Measurements from ENCODE around the gene PWWP3B. TPM values are rescaled to one million over a fixed set of nuclear protein-coding genes. Genes with fewer than 3 reads are reported as not detected.

Gene PWWP3B
- total RNA-seq, 1 donor = not detected

- Histone ChIP-seq H3K4me2 (ENCODE audit: insufficient read depth, low read length) (no peak overlapping the region), H3K4me1 (ENCODE audit: insufficient read depth, low read length) (no peaks in the 10 kb centered on the region), H3K27me3 (ENCODE audit: insufficient read depth, low read length) (peaks cover 9% of the 10 kb centered on the region), H3K9me3 (ENCODE audit: low read depth, low read length) (no peaks in the 10 kb centered on the region), H2AFZ (ENCODE audit: low read length) (no peak overlapping the region), H3K27ac (ENCODE audit: low read depth, low read length) (no peak overlapping the region), H3K79me2 (ENCODE audit: insufficient read depth, low read length) (no peaks in the 10 kb centered on the region), H3K4me3 (ENCODE audit: insufficient read depth, low read length) (no peak overlapping the region), H4K20me1 (ENCODE audit: insufficient read depth, low read length) (no peaks in the 10 kb centered on the region), H3K36me3 (ENCODE audit: insufficient read depth, low read length) (no peaks in the 10 kb centered on the region)
- DNase-seq (ENCODE audit: insufficient read length, low spot score, missing footprints) = no peak
- no peak for TF ChIP-seq CTCF (IDR thresholded peaks at IDR 0.05; ENCODE audit: extremely low read depth, low read depth, low read length)
These were observed 35.2 kb downstream of the PWWP3B start for GRCh38 chrX:106203315-106203714.

- H3K4me3 ChIP-seq (ENCODE audit: insufficient read depth, low read length) = no peak overlapping the region
- DNase-seq (ENCODE audit: insufficient read length, low spot score, missing footprints) = no peak
- no peaks in the 10 kb centered on the region for H4K20me1 ChIP-seq (ENCODE audit: insufficient read depth, low read length)
- no peak overlapping the region for H3K27ac ChIP-seq (ENCODE audit: low read depth, low read length)
- H3K79me2 ChIP-seq (ENCODE audit: insufficient read depth, low read length) = no peaks in the 10 kb centered on the region
- H2AFZ ChIP-seq (ENCODE audit: low read length) = no peak overlapping the region
- H3K4me2 ChIP-seq (ENCODE audit: insufficient read depth, low read length) = no peak overlapping the region
- H3K9me3 ChIP-seq (ENCODE audit: low read depth, low read length) = no peaks in the 10 kb centered on the region
- H3K4me1 ChIP-seq (ENCODE audit: insufficient read depth, low read length) = no peaks in the 10 kb centered on the region
- no peaks in the 10 kb centered on the region for H3K36me3 ChIP-seq (ENCODE audit: insufficient read depth, low read length)
- no peak for TF ChIP-seq CTCF (IDR thresholded peaks at IDR 0.05; ENCODE audit: extremely low read depth, low read depth, low read length)
- peaks cover 6% of the 10 kb centered on the region for H3K27me3 ChIP-seq (ENCODE audit: insufficient read depth, low read length)
These were observed 40.0 kb downstream of the PWWP3B start for GRCh38 chrX:106208154-106208553.

Other genes with a start within 250 kb of the PWWP3B start
- not detected in 2 replicates for gene SERPINA7, start 129.6 kb upstream of the PWWP3B start, total RNA-seq